WTC11 (cell line): Measurements from ENCODE around the gene PIP4K2A.

Source experiments
- CREB1 ChIP-seq: sonication (generic); formaldehyde crosslinking; IDR thresholded peaks from 2 replicates; pipeline ENCODE4 v1.8.0; 2023; ENCODE audit warnings: mild to moderate bottlenecking, missing genetic modification reagents
- NFYB ChIP-seq: sonication (generic); formaldehyde crosslinking; conservative IDR thresholded peaks from 2 replicates; pipeline ENCODE4 v1.8.0; 2022; ENCODE audit warnings: low read depth, missing genetic modification reagents
- RORB ChIP-seq: fragments of 250-450 bp; sonication (Bioruptor Pico); IDR thresholded peaks from 2 replicates; pipeline ENCODE4 v1.9.0; 2021; ENCODE audit warnings: mild to moderate bottlenecking
- TF ChIP-seq, protein P1 (sequence below): sonication (generic); formaldehyde crosslinking; IDR thresholded peaks from 2 replicates; pipeline ENCODE4 v1.8.0; 2022; ENCODE audit warnings: mild to moderate bottlenecking, missing genetic modification reagents
- TF ChIP-seq, protein P2 (sequence below): fragments of 200-600 bp; IDR thresholded peaks from 2 replicates; pipeline ENCODE4 v1.8.0; 2022; ENCODE audit warnings: antibody characterized with exemption
- TF ChIP-seq, protein P3 (sequence below): sonication (generic); formaldehyde crosslinking; IDR thresholded peaks from 2 replicates; pipeline ENCODE4 v1.8.0; 2022; ENCODE audit warnings: mild to moderate bottlenecking, missing genetic modification reagents

DNA sequence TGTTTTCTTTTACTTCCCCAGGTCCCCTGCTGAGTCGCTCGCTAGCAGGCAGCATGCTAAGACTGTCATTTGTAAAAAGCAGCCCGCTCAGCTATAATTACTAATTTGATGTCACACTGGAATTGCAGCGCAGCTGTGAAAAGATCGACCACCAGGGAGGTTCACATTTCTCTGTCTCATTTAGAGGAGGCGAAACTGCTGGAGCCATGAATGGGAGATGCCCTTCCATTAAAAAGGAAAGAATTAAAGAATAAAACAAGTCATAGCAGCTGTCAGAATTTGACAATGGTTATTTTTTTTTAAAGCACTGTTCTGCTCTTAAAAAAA, 153.5 kb downstream of the PIP4K2A start:
- TF ChIP-seq, protein P1, sequence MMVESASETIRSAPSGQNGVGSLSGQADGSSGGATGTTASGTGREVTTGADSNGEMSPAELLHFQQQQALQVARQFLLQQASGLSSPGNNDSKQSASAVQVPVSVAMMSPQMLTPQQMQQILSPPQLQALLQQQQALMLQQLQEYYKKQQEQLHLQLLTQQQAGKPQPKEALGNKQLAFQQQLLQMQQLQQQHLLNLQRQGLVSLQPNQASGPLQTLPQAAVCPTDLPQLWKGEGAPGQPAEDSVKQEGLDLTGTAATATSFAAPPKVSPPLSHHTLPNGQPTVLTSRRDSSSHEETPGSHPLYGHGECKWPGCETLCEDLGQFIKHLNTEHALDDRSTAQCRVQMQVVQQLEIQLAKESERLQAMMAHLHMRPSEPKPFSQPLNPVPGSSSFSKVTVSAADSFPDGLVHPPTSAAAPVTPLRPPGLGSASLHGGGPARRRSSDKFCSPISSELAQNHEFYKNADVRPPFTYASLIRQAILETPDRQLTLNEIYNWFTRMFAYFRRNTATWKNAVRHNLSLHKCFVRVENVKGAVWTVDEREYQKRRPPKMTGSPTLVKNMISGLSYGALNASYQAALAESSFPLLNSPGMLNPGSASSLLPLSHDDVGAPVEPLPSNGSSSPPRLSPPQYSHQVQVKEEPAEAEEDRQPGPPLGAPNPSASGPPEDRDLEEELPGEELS (CRISPR knock-in tag), result no peak
- TF ChIP-seq, protein P2, sequence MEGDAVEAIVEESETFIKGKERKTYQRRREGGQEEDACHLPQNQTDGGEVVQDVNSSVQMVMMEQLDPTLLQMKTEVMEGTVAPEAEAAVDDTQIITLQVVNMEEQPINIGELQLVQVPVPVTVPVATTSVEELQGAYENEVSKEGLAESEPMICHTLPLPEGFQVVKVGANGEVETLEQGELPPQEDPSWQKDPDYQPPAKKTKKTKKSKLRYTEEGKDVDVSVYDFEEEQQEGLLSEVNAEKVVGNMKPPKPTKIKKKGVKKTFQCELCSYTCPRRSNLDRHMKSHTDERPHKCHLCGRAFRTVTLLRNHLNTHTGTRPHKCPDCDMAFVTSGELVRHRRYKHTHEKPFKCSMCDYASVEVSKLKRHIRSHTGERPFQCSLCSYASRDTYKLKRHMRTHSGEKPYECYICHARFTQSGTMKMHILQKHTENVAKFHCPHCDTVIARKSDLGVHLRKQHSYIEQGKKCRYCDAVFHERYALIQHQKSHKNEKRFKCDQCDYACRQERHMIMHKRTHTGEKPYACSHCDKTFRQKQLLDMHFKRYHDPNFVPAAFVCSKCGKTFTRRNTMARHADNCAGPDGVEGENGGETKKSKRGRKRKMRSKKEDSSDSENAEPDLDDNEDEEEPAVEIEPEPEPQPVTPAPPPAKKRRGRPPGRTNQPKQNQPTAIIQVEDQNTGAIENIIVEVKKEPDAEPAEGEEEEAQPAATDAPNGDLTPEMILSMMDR, result no peak
- TF ChIP-seq, protein P3, sequence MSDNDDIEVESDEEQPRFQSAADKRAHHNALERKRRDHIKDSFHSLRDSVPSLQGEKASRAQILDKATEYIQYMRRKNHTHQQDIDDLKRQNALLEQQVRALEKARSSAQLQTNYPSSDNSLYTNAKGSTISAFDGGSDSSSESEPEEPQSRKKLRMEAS (CRISPR knock-in tag), result no peak
- TF ChIP-seq CREB1 (no peak), RORB (CRISPR knock-in tag) (no peak), NFYB (CRISPR knock-in tag) (no peak)
